ENCODE measurements around the gene FAIM.
"Not testable (repeated sequence)": the region's sequence is repeated elsewhere in the genome, so short reads cannot be mapped to it uniquely, and the experiment has no call there.

The FAIM gene

GRCh38 chr3:138604106-138604595 lies 4.4 kb upstream of the FAIM start:
- not testable (repeated sequence) for DNase-seq

- no peak for DNase-seq
Measured at GRCh38 chr3:138609898-138610266, 1.3 kb downstream of the FAIM start.

DNA sequence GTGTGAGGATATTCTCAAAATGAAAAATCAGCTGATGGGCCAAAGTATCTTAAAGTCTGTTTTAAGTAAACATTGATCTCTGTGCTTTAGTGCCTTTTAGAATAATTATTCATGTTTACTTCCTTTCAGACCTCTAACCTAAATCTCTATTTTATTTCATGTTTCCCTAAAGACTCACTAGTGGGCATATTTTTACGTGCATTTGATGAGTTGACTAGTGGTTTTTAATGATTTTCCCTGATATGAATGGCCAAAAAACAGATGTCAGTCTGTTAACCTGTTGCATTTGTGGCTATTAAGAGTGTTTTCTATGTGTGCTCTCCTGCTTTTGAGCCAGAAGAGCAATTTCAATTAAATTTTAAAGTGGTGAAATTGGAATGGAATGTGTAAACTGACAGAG lies 6.9 kb downstream of the FAIM start:
- no peak for DNase-seq

DNA sequence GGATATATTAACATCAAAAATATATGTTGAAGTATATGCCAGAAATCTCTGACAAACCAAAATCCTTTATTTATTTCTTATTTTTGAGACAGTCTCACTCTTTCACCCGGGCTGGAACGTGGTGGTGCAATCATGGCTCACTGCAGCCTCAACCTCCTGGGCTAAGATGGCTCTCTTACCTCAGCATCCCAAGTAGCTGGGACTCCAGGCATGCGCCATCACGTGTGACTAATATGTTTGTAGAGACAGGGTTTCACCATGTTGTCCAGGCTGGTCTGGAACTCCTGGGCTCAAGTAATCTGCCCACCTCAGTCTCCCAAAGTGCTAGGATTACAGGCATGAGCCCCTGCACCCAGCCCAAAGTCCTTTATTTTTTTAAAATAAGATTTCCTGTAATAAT lies 11.9 kb downstream of the FAIM start:
- no peak for DNase-seq

DNA sequence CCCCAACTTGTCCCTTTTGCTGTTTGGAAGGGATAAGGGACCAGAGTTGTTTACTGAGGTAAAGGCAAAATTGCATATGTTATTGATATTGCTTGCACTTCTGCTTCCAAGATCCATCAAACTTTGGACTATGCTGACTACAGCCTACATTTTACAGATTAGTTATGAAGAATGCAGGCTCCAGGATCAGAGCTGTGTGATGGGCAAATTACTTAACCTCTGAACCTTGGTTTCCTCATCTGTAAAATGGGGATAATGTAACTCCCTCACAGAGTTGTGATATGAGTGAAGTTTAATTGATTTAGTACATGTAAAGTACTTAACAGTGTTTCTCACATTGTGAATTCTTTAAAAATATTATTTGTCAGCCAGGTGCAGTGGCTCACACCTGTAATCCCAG lies 15.9 kb downstream of the FAIM start:
- DNase-seq, result no peak

GRCh38 chr3:138625707-138626365 lies 17.3 kb downstream of the FAIM start:
- DNase-seq, result no peak

DNA sequence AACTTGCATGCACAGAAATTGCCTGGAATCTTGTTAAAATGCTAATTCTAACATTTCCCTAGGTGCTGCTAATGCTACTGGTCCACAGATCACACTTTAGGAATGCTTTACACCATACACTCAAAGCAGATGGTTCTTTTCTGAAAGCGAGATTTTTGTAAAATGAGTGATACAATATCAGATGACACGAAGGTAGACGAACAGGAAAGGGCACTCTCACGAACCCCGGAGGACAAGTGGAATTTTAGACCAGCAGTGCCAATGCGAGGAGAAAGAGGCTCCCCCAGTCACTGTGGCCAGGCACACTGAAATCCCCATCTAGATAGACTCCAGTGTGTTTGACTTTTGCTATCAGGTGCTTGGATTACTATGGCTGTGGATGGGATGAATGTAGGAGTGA lies 21.0 kb downstream of the FAIM start:
- DNase-seq, result no peak

DNA sequence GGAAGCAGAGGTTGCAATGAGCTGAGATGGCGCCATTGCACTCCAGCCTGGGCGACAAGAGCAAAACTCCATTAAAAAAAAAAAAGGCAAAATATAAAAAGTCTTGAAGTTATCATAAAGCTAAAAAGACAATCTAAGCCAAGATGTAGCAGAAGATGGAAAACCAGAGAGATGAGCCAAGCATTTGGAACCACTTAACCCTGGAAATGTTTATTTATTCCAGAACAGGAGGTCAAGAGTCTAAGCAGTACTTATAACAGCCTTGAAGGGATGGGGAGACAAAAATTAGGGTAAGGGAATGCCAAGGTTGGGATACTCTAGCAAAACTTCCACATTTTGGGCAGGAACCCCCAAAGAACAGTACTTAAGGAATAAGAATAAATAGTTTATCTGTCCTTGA lies 30.1 kb downstream of the FAIM start:
- no peak for DNase-seq

DNA sequence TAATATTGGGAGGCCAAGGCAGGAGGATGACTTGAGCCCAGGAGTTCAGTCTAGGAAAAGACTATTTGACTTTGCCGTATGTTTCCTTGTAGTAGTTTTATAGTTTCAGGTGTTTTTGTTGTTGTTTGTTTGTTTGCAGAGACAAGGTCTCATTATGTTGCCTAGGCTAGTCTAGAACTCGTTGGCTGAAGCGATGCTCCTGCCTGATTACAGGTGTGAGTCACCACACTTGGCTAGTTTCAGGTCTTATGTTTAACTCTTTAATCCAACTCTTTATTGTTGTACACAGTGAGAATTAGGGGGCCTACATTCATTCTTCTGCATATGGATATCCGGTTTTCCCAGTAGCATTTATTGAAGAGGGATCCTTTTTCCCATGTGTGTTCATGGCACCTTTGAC lies 32.0 kb downstream of the FAIM start:
- no peak for DNase-seq

DNA sequence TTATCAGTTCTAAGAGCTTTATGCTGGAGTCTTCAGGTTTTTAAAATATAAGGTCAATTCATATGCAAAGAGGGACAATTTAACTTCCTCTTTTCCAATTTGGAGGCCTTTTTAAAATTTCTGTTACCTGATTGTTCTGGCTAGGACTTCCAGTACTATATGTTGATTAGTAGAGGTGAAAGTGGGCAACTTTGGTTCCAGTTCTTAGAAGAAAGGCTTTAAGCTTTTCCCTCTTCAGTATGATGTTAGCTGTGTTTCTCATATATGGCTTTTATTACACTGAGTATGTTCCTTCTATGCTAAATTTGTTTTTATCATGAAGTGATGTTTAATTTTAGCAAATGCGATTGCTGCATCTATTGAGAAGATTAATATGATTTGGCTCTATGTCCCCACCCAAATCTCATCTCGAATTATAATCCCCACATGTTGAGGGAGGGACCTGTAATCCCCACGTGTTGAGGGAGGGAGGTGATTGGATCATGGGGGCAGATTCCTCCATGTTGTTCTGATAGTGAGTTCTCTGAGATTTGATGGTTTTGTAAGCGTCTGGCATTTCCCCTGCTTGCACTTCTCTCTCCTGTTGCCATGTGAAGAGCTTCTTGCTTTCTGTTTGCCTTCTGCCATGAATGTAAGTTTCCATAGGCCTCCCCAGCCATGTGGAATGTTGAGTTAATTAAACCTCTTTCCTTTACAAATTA lies 33.8 kb downstream of the FAIM start:
- DNase-seq, result no peak

DNA sequence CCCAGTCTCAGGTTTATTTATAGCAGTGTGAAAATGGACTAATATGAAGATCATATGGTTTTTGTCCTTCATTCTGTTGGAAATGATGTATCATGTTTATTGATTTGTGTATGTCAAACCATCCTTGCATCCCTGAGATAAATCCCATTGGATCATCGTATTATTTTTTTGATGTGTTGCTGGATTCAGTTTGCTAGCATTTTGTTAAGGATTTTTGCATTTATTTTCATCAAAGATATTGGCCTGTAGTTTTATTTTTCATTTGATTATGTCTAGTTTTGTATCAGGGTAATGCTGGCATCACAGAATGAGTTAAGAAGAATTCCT lies 34.3 kb downstream of the FAIM start:
- DNase-seq, result no peak

DNA sequence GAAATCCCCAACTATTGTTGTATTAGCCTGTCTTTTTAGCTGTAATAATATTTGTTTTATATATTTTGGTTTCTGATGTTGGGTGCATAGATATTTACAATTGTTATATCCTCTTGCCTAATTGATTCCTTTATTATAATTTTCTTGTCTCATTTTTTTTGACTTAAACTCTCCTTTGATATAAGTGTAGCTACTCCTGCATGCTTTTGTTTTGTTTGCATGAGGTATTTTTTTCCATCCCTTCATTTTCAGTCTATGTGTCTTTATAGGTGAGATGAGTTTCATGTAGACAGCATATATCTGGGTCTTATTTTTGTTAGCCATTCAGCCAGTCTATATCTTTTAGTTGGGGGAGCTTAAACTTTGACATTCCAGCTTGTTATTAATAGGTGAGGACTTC lies 37.4 kb downstream of the FAIM start:
- DNase-seq, result no peak

GRCh38 chr3:138646513-138646912 lies 37.9 kb downstream of the FAIM start:
- DNase-seq, result no peak

DNA sequence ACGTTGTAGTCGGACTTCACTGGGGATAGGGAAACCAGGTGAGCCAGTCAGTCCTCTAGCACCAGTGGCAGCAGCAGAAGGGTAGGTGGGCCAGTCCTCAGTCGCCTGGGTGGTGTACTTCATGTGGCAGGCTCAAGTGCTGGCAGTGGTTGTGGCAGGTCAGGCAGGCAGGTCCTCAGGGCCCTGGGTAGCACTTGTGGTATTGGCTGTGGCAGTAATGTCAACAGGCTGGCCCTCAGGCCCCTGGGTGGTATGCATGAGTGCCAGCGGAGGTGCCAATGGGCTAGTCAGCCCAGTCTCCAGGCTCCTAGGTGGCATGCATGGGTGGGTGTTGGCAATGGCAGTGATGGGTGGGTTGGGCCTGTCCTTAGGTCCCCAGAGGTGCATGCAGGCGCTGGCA lies 40.6 kb downstream of the FAIM start:
- no peak for DNase-seq

DNA sequence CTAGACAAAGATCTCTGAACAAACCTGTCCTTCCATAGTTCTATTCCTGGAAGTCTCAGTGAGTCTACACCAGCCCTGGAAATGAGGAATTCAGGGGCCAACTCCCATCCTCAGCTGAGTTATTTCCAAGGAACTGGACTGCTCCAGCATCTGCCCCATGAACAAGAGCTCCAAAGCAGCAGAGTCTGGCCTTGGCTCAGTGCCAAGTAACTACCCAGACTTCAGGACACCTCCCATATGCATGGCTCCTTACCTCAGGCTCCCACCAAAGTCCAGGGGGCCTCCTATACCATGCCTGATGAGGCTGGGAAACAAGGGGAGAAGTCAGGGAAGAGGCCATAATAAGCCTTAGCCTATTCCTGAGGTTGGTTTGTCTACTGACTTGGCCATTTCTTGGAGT lies 45.0 kb downstream of the FAIM start:
- no peak for DNase-seq

DNA sequence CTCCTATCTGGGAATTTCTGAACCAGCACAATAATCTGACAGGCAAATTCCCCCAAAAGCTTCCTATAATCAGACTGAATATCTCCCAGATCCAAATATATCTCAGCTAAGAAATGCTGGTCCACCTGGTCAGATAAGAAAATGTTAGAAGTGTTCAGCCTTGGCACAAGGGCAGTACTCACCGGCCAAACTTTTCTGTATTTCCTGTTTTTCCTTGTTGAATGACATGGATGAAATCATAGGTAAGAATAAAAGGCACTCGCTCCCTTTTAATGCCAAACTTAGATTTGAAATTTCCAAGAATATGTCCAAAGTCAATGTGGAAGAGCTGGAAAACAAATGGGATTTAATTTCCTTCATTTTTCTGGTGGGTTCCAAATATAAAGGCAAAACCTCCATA lies 48.9 kb downstream of the FAIM start:
- DNase-seq, result no peak

- no peak for DNase-seq
Measured at GRCh38 chr3:138668107-138668506, 59.5 kb downstream of the FAIM start.

DNA sequence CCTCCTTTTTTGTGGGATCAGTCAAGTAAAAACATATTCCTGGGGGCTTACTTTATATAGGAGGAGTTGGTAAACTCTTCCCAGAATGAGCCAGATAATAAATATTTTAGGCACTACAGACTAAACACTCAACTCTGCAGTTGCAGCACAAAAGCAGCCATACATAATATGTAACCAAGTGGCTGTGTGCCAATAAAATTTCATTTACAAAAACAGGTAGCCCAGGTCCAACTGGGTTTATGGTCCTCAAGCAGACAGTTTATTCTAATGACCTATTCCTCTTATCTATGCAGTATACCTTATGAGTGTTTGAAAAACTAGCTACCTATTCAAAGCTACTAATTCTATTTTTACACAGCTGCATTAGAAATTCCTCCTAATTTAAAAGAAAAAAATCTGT lies 61.8 kb downstream of the FAIM start:
- no peak for DNase-seq

DNA sequence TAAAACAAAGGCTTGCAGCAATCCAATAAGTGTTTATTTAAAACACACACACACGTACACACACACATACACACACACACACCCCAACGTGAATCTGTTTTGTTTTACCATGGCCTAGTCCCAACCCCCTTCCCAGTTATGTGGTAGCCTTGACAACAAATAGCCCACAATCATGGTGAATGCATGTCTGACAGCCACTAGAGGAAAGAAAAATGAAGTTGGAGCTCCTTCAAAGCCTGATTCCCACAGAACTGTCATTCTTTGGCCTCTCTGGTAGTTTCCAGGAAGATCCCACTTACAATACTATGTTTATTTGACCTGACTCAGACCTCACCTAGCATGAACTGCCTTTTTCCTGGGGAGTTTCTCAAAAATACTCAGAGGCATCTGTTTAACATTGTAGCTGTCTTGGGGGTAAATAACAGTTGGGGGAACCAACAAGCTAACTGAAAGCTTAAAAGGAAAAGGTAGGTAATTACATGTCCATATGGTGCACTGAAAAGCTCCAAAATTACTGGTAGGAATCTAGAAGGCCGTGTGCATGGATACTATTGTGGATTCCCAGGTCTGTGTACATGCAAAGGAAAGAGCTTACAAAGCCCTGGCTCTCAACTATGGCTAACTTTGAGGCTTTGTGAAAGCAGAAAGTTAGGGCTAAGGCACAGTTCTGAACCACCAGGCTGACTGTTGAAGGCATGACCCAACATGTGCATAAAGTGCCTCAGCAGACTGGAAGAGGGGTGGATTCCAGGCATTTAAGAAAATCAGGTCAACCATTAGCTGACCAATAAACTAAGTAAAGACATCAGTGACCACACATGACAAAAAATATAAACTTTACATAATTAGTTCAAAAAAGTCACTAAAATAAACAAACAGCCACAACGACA lies 65.3 kb downstream of the FAIM start:
- no peak for DNase-seq

DNA sequence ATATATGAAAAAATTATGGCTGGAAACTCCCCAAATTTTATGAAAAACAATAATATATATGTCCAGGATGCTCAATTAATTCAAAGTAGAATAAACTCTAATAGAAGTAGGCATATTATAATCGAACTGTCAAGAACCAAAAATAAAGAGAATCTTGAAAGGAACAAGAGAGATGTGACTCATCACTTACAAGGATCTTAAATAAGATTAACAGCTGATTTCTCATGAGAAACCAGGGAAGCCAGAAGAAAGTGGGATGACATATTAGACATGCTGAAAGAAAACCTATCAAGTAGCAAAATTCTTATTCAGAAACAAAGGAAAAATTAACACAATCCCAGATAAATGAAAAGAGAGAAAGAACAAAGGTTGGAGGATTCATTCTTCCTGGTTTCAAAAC lies 66.8 kb downstream of the FAIM start:
- no peak for DNase-seq

DNA sequence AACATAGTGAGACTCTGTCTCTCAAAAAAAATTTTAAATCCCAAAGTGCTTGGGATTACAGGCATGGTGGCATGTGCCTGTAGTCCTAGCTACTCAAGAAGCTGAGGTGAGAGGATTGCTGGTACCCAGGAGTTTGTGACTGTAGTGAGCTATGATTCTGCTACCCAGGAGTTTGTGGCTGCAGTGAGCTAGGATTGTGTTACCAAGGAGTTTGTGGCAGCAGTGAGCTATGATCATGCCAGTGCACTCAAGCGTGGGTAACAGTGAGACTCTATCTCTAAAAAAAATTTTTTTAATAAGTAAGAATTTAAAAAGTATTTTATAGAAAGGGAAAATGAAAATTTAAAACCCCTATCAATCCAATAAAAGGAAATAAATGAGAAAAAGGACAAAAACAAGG lies 69.5 kb downstream of the FAIM start:
- no peak for DNase-seq

GRCh38 chr3:138678874-138679392 lies 70.4 kb downstream of the FAIM start:
- DNase-seq, result no peak

DNA sequence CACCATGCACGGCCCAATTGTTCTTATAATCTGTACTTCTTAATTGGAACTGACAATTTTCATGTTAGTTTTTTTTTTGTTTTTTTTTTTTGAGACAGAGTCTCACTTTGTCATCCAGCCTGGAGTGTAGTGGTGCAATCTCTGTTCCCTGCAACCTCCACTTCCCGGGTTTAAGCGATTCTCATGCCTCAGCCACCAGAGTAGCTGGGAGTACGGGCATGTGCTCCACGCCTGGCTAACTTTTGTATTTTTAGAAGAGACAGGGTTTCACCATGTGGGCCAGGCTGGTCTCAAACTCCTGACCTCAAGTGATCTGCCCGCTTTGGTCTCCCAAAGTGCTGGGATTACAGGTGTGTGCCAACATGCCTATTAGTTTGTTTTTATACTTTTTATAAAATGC lies 72.4 kb downstream of the FAIM start:
- DNase-seq, result not testable (repeated sequence)

Measured in activated CD8-positive, alpha-beta memory T cell treated with anti-CD3 and anti-CD28 coated beads, Interleukin-2, amount 50 U/mL, for 4 hours (primary cell).